Measurements from ENCODE around the gene LARP1.
"Not testable (repeated sequence)": the region's sequence is repeated elsewhere in the genome, so short reads cannot be mapped to it uniquely, and the experiment has no call there.

The LARP1 gene

GRCh38 chr5:154734370-154735248 is 20.6 kb upstream of the LARP1 start:
- no peaks in the 10 kb centered on the region for H3K4me1 ChIP-seq (ENCODE audit: control insufficient read depth, insufficient read depth, low read length)
- no peak overlapping the region for H3K27ac ChIP-seq (ENCODE audit: insufficient read depth, low read depth, low read length, poor library complexity, severe bottlenecking)
- H3K4me3 ChIP-seq (ENCODE audit: insufficient read depth, low read depth, low read length) = no peak overlapping the region
- WGBS, 2 experiments = 76 to 93% methylated on average over 6 of the region's 7 CpGs
- H3K9me3 ChIP-seq (ENCODE audit: control insufficient read depth, low read length) = no peaks in the 10 kb centered on the region
- no peaks in the 10 kb centered on the region for H3K36me3 ChIP-seq (ENCODE audit: control insufficient read depth, insufficient read depth, low read length)
- no peaks in the 10 kb centered on the region for H3K27me3 ChIP-seq (ENCODE audit: control insufficient read depth, insufficient read depth, low read length, poor library complexity, severe bottlenecking)

DNA sequence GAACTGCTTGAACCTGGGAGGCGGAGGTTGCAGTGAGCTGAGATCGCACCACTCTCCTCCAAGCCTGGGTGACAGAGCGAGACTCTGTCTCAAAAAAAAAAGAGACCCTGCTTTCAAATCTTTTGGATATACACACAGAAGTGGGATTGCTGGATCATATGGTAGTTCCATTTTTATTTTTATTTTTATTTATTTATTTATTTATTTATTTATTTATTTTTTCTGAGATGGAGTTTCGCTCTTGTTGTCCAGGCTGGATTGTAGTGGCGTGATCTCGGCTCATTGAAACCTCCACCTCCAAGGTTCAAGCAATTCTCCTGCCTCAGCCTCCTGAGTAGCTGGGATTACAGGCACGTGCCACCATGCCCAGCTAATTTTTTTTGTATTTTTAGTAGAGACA is 19.8 kb upstream of the LARP1 start:
- 96 to 98% methylated on average over 7 of the region's 7 CpGs for WGBS, 2 experiments

GRCh38 chr5:154736372-154736771 is 18.8 kb upstream of the LARP1 start:
- WGBS, 2 experiments = 90 to 100% methylated on average over 1 of the region's 1 CpG
- not testable (repeated sequence) for H3K27me3 ChIP-seq (ENCODE audit: control insufficient read depth, insufficient read depth, low read length, poor library complexity, severe bottlenecking); H3K9me3 ChIP-seq (ENCODE audit: control insufficient read depth, low read length); H3K27ac ChIP-seq (ENCODE audit: insufficient read depth, low read depth, low read length, poor library complexity, severe bottlenecking); H3K36me3 ChIP-seq (ENCODE audit: control insufficient read depth, insufficient read depth, low read length); H3K4me3 ChIP-seq (ENCODE audit: insufficient read depth, low read depth, low read length); H3K4me1 ChIP-seq (ENCODE audit: control insufficient read depth, insufficient read depth, low read length)

More for the DNA sequence above, 19.8 kb upstream of the LARP1 start:
- not testable (repeated sequence) for H3K9me3 ChIP-seq (ENCODE audit: control insufficient read depth, low read length); H3K27ac ChIP-seq (ENCODE audit: insufficient read depth, low read depth, low read length, poor library complexity, severe bottlenecking); H3K4me1 ChIP-seq (ENCODE audit: control insufficient read depth, insufficient read depth, low read length); H3K27me3 ChIP-seq (ENCODE audit: control insufficient read depth, insufficient read depth, low read length, poor library complexity, severe bottlenecking); H3K36me3 ChIP-seq (ENCODE audit: control insufficient read depth, insufficient read depth, low read length); H3K4me3 ChIP-seq (ENCODE audit: insufficient read depth, low read depth, low read length)

- Histone ChIP-seq H3K9me3 (ENCODE audit: control insufficient read depth, low read length) (no peaks in the 10 kb centered on the region), H3K27ac (ENCODE audit: insufficient read depth, low read depth, low read length, poor library complexity, severe bottlenecking) (no peak overlapping the region), H3K36me3 (ENCODE audit: control insufficient read depth, insufficient read depth, low read length) (no peaks in the 10 kb centered on the region), H3K27me3 (ENCODE audit: control insufficient read depth, insufficient read depth, low read length, poor library complexity, severe bottlenecking) (no peaks in the 10 kb centered on the region), H3K4me3 (ENCODE audit: insufficient read depth, low read depth, low read length) (no peak overlapping the region), H3K4me1 (ENCODE audit: control insufficient read depth, insufficient read depth, low read length) (peaks cover 6% of the 10 kb centered on the region)
- WGBS, 2 experiments = 65 to 69% methylated on average over 6 of the region's 6 CpGs
Observed at GRCh38 chr5:154737667-154738320, 17.4 kb upstream of the LARP1 start.

GRCh38 chr5:154740483-154740882 is 14.7 kb upstream of the LARP1 start:
- Histone ChIP-seq H3K4me3 (ENCODE audit: insufficient read depth, low read depth, low read length) (no peak overlapping the region), H3K27me3 (ENCODE audit: control insufficient read depth, insufficient read depth, low read length, poor library complexity, severe bottlenecking) (no peaks in the 10 kb centered on the region), H3K9me3 (ENCODE audit: control insufficient read depth, low read length) (no peaks in the 10 kb centered on the region), H3K4me1 (ENCODE audit: control insufficient read depth, insufficient read depth, low read length) (peaks cover 6% of the 10 kb centered on the region), H3K27ac (ENCODE audit: insufficient read depth, low read depth, low read length, poor library complexity, severe bottlenecking) (no peak overlapping the region), H3K36me3 (ENCODE audit: control insufficient read depth, insufficient read depth, low read length) (no peaks in the 10 kb centered on the region)
- WGBS, 2 experiments = 64 to 75% methylated on average over 2 of the region's 2 CpGs

DNA sequence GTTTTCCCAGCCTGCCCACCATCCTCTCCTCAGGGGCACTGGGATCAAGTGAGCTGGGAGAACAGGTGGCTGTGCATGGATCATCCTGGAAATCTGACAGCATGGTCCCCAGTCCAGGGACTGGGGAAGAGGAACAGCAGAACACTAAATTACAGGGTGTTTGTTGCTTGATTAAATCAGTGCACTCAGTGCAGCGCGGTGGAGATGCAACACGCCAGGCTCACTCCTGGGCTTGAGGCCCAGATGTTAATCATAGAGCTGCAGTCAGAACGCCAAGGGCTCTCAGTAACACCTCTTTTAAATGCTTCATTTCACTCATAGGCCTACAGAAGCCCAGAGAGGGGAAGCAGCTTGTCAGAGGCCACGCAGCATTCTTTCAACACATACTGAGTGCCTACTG is 14.2 kb upstream of the LARP1 start:
- H3K27ac ChIP-seq (ENCODE audit: insufficient read depth, low read depth, low read length, poor library complexity, severe bottlenecking) = no peak overlapping the region
- H3K4me1 ChIP-seq (ENCODE audit: control insufficient read depth, insufficient read depth, low read length) = peaks cover 6% of the 10 kb centered on the region
- H3K27me3 ChIP-seq (ENCODE audit: control insufficient read depth, insufficient read depth, low read length, poor library complexity, severe bottlenecking) = no peaks in the 10 kb centered on the region
- no peaks in the 10 kb centered on the region for H3K9me3 ChIP-seq (ENCODE audit: control insufficient read depth, low read length)
- no peaks in the 10 kb centered on the region for H3K36me3 ChIP-seq (ENCODE audit: control insufficient read depth, insufficient read depth, low read length)
- no peak overlapping the region for H3K4me3 ChIP-seq (ENCODE audit: insufficient read depth, low read depth, low read length)
- 88 to 91% methylated on average over 5 of the region's 5 CpGs for WGBS, 2 experiments

DNA sequence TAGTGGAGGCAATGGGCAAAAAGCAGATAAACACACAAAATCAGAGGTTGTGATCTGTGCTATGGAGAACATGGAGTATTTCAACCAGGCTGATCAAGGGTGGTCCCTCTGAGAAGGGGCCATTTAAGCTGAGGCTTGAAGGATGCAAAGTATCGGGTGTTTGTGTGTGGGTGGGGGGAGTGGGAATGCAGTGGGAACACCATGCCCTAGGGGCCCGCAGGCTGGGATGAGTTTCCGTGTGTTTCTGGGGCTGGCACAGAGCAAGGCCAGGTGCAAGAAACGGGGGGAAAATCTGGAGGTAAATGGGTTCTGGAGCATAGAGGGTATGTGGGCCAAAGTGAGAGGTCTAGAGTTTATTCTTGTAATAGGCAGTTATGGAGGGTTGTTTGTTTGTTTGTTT is 13.8 kb upstream of the LARP1 start:
- 89% methylated on average over 4 of the region's 4 CpGs for WGBS, 2 experiments
- no peak overlapping the region for H3K27ac ChIP-seq (ENCODE audit: insufficient read depth, low read depth, low read length, poor library complexity, severe bottlenecking)
- no peaks in the 10 kb centered on the region for H3K27me3 ChIP-seq (ENCODE audit: control insufficient read depth, insufficient read depth, low read length, poor library complexity, severe bottlenecking)
- H3K4me3 ChIP-seq (ENCODE audit: insufficient read depth, low read depth, low read length) = no peak overlapping the region
- H3K4me1 ChIP-seq (ENCODE audit: control insufficient read depth, insufficient read depth, low read length) = peaks cover 6% of the 10 kb centered on the region
- H3K36me3 ChIP-seq (ENCODE audit: control insufficient read depth, insufficient read depth, low read length) = no peaks in the 10 kb centered on the region
- H3K9me3 ChIP-seq (ENCODE audit: control insufficient read depth, low read length) = no peaks in the 10 kb centered on the region

GRCh38 chr5:154743812-154744211 is 11.4 kb upstream of the LARP1 start:
- Histone ChIP-seq H3K4me1 (ENCODE audit: control insufficient read depth, insufficient read depth, low read length) (peaks cover 6% of the 10 kb centered on the region), H3K27ac (ENCODE audit: insufficient read depth, low read depth, low read length, poor library complexity, severe bottlenecking) (no peak overlapping the region), H3K27me3 (ENCODE audit: control insufficient read depth, insufficient read depth, low read length, poor library complexity, severe bottlenecking) (no peaks in the 10 kb centered on the region), H3K36me3 (ENCODE audit: control insufficient read depth, insufficient read depth, low read length) (no peaks in the 10 kb centered on the region), H3K9me3 (ENCODE audit: control insufficient read depth, low read length) (no peaks in the 10 kb centered on the region), H3K4me3 (ENCODE audit: insufficient read depth, low read depth, low read length) (no peak overlapping the region)
- WGBS, 2 experiments = 94 to 95% methylated on average over 7 of the region's 7 CpGs

- peaks cover 6% of the 10 kb centered on the region for H3K4me1 ChIP-seq (ENCODE audit: control insufficient read depth, insufficient read depth, low read length)
- no peaks in the 10 kb centered on the region for H3K9me3 ChIP-seq (ENCODE audit: control insufficient read depth, low read length)
- no peak overlapping the region for H3K4me3 ChIP-seq (ENCODE audit: insufficient read depth, low read depth, low read length)
- 91 to 95% methylated on average over 1 of the region's 1 CpG for WGBS, 2 experiments
- no peak overlapping the region for H3K27ac ChIP-seq (ENCODE audit: insufficient read depth, low read depth, low read length, poor library complexity, severe bottlenecking)
- no peaks in the 10 kb centered on the region for H3K27me3 ChIP-seq (ENCODE audit: control insufficient read depth, insufficient read depth, low read length, poor library complexity, severe bottlenecking)
- H3K36me3 ChIP-seq (ENCODE audit: control insufficient read depth, insufficient read depth, low read length) = no peaks in the 10 kb centered on the region
Observed at GRCh38 chr5:154745349-154745748, 9.8 kb upstream of the LARP1 start.

DNA sequence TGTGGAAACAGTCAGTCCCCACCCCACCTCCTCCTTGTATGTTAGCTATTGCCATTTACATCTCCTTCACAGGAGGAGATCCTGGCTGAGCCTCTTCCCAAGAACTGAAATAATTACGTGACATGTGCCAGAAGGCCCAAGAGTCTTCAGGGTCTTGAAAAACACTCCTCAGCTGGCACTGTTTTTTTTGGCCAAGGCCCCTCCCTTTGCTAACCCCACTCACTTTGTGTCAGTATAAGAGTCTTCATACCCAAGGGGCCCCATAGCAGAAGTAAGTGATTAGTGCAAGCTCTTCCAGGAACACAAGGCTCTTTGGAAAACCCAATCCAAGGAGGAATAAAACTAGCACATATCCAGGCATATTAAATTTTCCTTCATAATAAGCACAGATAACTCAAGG is 5.7 kb upstream of the LARP1 start:
- no peaks in the 10 kb centered on the region for H3K36me3 ChIP-seq (ENCODE audit: control insufficient read depth, insufficient read depth, low read length)
- peaks cover 11% of the 10 kb centered on the region for H3K4me1 ChIP-seq (ENCODE audit: control insufficient read depth, insufficient read depth, low read length)
- H3K27me3 ChIP-seq (ENCODE audit: control insufficient read depth, insufficient read depth, low read length, poor library complexity, severe bottlenecking) = no peaks in the 10 kb centered on the region
- 59 to 76% methylated on average over 1 of the region's 1 CpG for WGBS, 2 experiments
- H3K9me3 ChIP-seq (ENCODE audit: control insufficient read depth, low read length) = no peaks in the 10 kb centered on the region
- no peak overlapping the region for H3K4me3 ChIP-seq (ENCODE audit: insufficient read depth, low read depth, low read length)
- H3K27ac ChIP-seq (ENCODE audit: insufficient read depth, low read depth, low read length, poor library complexity, severe bottlenecking) = no peak overlapping the region
